OCI-LY3 (cell line): ENCODE results near the gene DNMT1.
"Not testable (repeated sequence)": the region's sequence is repeated elsewhere in the genome, so short reads cannot be mapped to it uniquely, and the experiment has no call there.

Experiments
- H2AFZ ChIP-seq: fragments of 200-600, 300-600 bp; shearing (Covaris generic); 2 replicates; pipeline ENCODE4 v1.6.0; 2014; ENCODE audit warnings: antibody characterized with exemption, low read depth, low read length
- H3K27ac ChIP-seq: fragments of 200-600, 300-600 bp; sonication (generic); 2 replicates; pipeline ENCODE4 v1.5.1; 2014; ENCODE audit warnings: mild to moderate bottlenecking, low read length, moderate library complexity, mixed read lengths
- H3K27me3 ChIP-seq: fragments of 200-600, 300-600 bp; sonication (generic); 2 replicates; pipeline ENCODE4 v1.6.1; 2014; ENCODE audit warnings: low read depth, low read length, mixed read lengths
- H3K36me3 ChIP-seq: fragments of 200-600, 300-600 bp; sonication (generic); replicated peaks from 2 replicates; pipeline ENCODE3; 2014; ENCODE audit warnings: low read depth, low read length, mixed read lengths
- H3K4me1 ChIP-seq: fragments of 300-600, 200-600 bp; sonication (generic); 2 replicates; pipeline ENCODE4 v1.6.1; 2014; ENCODE audit warnings: low read length, mixed read lengths
- H3K4me2 ChIP-seq: fragments of 200-600, 300-600 bp; sonication (generic); 2 replicates; pipeline ENCODE4 v1.6.1; 2014; ENCODE audit warnings: low read length, mixed read lengths
- H3K4me3 ChIP-seq: fragments of 300-600, 200-600 bp; sonication (generic); 2 replicates; pipeline ENCODE4 v1.5.1; 2014; ENCODE audit warnings: antibody characterized with exemption, mild to moderate bottlenecking, low read length, moderate library complexity
- H3K79me2 ChIP-seq: fragments of 300-600, 200-600 bp; shearing (Covaris generic); 2 replicates; pipeline ENCODE4 v1.6.1; 2014; ENCODE audit warnings: mild to moderate bottlenecking, low read length, mixed read lengths
- H3K9ac ChIP-seq: fragments of 300-600, 200-600 bp; shearing (Covaris generic); 2 replicates; pipeline ENCODE4 v1.6.0; 2014; ENCODE audit warnings: mild to moderate bottlenecking, low read length, moderate library complexity
- H3K9me3 ChIP-seq: fragments of 200-600, 300-600 bp; shearing (Covaris generic); 2 replicates; pipeline ENCODE4 v1.6.1; 2014; ENCODE audit warnings: low read length, mixed read lengths; ENCODE audit not compliant: insufficient read depth
- H4K20me1 ChIP-seq: fragments of 200-600, 300-600 bp; sonication (generic); 2 replicates; pipeline ENCODE4 v1.6.1; 2016; ENCODE audit warnings: low read length, mixed read lengths; ENCODE audit not compliant: insufficient read depth
- CTCF ChIP-seq: fragments of 200-600, 300-600 bp; sonication (generic); IDR thresholded peaks from 2 replicates; pipeline ENCODE4 v1.5.1; 2014; ENCODE audit warnings: antibody characterized with exemption, low read length, low read depth
- EZH2phosphoT487 ChIP-seq: fragments of 200-600 bp; shearing (Covaris generic); IDR thresholded peaks from 2 replicates; pipeline ENCODE4 v1.6.1; 2018; ENCODE audit warnings: antibody characterized with exemption, mixed run types, low read depth

DNMT1 gene

GRCh38 chr19:10201176-10201575 is 6.4 kb upstream of the DNMT1 start:
- Histone ChIP-seq H3K27ac (no peak overlapping the region), H3K79me2 (no peaks in the 10 kb centered on the region), H2AFZ (no peak overlapping the region), H3K9me3 (no peaks in the 10 kb centered on the region), H3K4me3 (no peak overlapping the region), H3K4me2 (no peak overlapping the region), H4K20me1 (no peaks in the 10 kb centered on the region), H3K9ac (no peak overlapping the region), H3K27me3 (no peaks in the 10 kb centered on the region), H3K4me1 (peaks cover 11% of the 10 kb centered on the region), H3K36me3 (no peaks in the 10 kb centered on the region)
- TF ChIP-seq EZH2phosphoT487: no peak
- no peak for TF ChIP-seq CTCF

GRCh38 chr19:10200101-10200500 is 5.3 kb upstream of the DNMT1 start:
- not testable (repeated sequence) for H3K4me2 ChIP-seq, H3K27ac ChIP-seq, H3K36me3 ChIP-seq, H3K79me2 ChIP-seq, H3K9ac ChIP-seq, H3K9me3 ChIP-seq, H4K20me1 ChIP-seq, H2AFZ ChIP-seq, H3K27me3 ChIP-seq, H3K4me3 ChIP-seq
- H3K4me1 ChIP-seq: peaks cover 16% of the 10 kb centered on the region

- H3K79me2 ChIP-seq, H3K4me3 ChIP-seq, H3K9me3 ChIP-seq, H2AFZ ChIP-seq, H3K9ac ChIP-seq, H3K27me3 ChIP-seq, H3K36me3 ChIP-seq, H4K20me1 ChIP-seq, H3K27ac ChIP-seq: not testable (repeated sequence)
- H3K4me1 ChIP-seq: peaks cover 16% of the 10 kb centered on the region
- peak overlapping the region; percentile 21; the same call in 1 of the 2 replicates for H3K4me2 ChIP-seq
Observed at GRCh38 chr19:10198889-10199644, 4.3 kb upstream of the DNMT1 start.

GRCh38 chr19:10195199-10195519 is 406 bp upstream of the DNMT1 start:
- Histone ChIP-seq H3K36me3 (peaks cover 16% of the 10 kb centered on the region), H3K4me1 (peaks cover 22% of the 10 kb centered on the region), H3K79me2 (peaks cover 49% of the 10 kb centered on the region), H3K27ac (peak overlapping the region; percentile 55), H3K4me2 (peak overlapping the region; percentile 91), H3K27me3 (no peaks in the 10 kb centered on the region), H3K4me3 (peak overlapping the region; percentile 81), H4K20me1 (peaks cover 16% of the 10 kb centered on the region), H2AFZ (peak overlapping the region; percentile 85), H3K9ac (peak overlapping the region; percentile 80), H3K9me3 (no peaks in the 10 kb centered on the region)
- TF ChIP-seq EZH2phosphoT487 (no peak), CTCF (no peak)

GRCh38 chr19:10193790-10194499 is 808 bp downstream of the DNMT1 start:
- no peak for TF ChIP-seq EZH2phosphoT487
- no peak for TF ChIP-seq CTCF
- H3K27me3 ChIP-seq: no peaks in the 10 kb centered on the region
- H3K9ac ChIP-seq: peak overlapping the region; percentile 89
- no peak overlapping the region for H2AFZ ChIP-seq
- peak overlapping the region; percentile 81 for H3K4me3 ChIP-seq
- peaks cover 26% of the 10 kb centered on the region for H4K20me1 ChIP-seq
- no peaks in the 10 kb centered on the region for H3K9me3 ChIP-seq
- peaks cover 23% of the 10 kb centered on the region for H3K36me3 ChIP-seq
- H3K27ac ChIP-seq: peak overlapping the region; percentile 80
- H3K4me1 ChIP-seq: peaks cover 22% of the 10 kb centered on the region
- H3K4me2 ChIP-seq: peak overlapping the region; percentile 91
- H3K79me2 ChIP-seq: peaks cover 61% of the 10 kb centered on the region
